Spleen (tissue), 7 donors: Measurements from ENCODE around the gene ABHD5.

ENCODE experiments used
- CTCF ChIP-seq, 11 experiments: fragments of 200-600 bp in 7 of 11; fragments of 450-650 bp in 4 of 11; sonication (generic) in 4 of 11; IDR thresholded peaks in 8 of 11; conservative IDR thresholded peaks in 3 of 11; 1 replicate in 7 of 11; 2 replicates in 4 of 11; pipeline versions ENCODE4 v1.4.0 to v1.8.0; 2016 to 2021; ENCODE audit warnings: antibody characterized with exemption in 11 of 11, inconsistent platforms in 4 of 11, mild to moderate bottlenecking in 1 of 11
- POLR2AphosphoS5 ChIP-seq, 3 donors: sonication (generic); formaldehyde crosslinking; IDR thresholded peaks; one replicate each; pipeline ENCODE4 v1.5.1; 2017; ENCODE audit warnings: antibody characterized with exemption in 3 of 3
- donor health status: DM: no; HTN: no; CAD: no; lungs with moderate emphysema.
- donor health status: DM: no; HTN: no; CAD: no.
- donor health status: DM: no; HTN: no; CAD: no.

- TF ChIP-seq CTCF (IDR thresholded peaks at IDR 0.05 in 8 of 11, conservative IDR thresholded peaks at IDR 0.05 in 3 of 11) (no peak), POLR2AphosphoS5 (IDR thresholded peaks at IDR 0.05) (no peak)
Observed at GRCh38 chr3:43707998-43708397, 17.3 kb downstream of the ABHD5 start.
